Activated T-helper 1 cell treated with Interleukin-2 at 50 U/mL for 16 hours (primary cell): ENCODE measurements around the gene PDE7B.
A peak's percentile ranks its signal among the peaks of the same experiment; 100 is the strongest.
"Not testable (repeated sequence)": the region's sequence is repeated elsewhere in the genome, so short reads cannot be mapped to it uniquely, and the experiment has no call there.

Experiments
- DNase-seq: peaks from one replicate; pipeline ENCODE4 v3.0.0-alpha.2; 2020; ENCODE audit warnings: low read depth

PDE7B gene

DNA sequence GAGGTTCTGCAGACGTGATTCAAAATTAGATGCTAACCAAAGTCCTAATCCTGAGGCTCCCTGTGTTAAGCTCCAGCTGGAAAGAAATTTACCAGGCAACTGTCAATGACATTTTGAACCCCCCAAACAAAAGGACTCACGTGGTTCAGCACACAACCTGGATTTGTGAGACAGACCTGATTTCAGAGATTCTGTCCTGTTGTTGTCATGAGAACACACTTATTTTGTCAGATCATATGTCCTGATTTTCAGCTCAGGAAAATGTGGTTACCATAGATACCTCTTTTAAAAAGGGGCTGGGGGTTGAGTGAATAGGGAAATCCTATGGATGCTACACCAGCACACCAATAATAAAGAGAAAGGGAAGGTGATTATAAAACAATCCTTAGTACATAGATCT lies 337.0 kb downstream of the PDE7B start:
- no peak for DNase-seq

DNA sequence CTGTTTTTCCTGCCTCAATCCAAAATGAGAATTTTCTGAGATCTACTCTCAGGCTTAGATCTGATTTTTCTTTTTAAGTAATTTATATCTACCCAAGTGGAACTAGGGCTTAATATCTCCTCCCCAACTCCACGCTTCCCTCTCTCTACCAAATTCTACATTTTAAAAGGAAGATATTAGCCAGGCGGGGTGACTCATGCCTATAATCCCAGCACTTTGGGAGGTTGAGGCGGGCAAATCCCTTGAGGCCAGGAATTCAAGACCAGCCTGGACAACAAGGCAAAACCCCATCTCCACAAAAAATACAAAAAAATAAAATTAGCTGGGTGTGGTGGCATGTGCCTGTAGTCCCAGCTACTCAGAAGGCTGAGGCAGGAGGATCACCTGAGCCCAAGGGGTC lies 337.6 kb downstream of the PDE7B start:
- DNase-seq: no peak

DNA sequence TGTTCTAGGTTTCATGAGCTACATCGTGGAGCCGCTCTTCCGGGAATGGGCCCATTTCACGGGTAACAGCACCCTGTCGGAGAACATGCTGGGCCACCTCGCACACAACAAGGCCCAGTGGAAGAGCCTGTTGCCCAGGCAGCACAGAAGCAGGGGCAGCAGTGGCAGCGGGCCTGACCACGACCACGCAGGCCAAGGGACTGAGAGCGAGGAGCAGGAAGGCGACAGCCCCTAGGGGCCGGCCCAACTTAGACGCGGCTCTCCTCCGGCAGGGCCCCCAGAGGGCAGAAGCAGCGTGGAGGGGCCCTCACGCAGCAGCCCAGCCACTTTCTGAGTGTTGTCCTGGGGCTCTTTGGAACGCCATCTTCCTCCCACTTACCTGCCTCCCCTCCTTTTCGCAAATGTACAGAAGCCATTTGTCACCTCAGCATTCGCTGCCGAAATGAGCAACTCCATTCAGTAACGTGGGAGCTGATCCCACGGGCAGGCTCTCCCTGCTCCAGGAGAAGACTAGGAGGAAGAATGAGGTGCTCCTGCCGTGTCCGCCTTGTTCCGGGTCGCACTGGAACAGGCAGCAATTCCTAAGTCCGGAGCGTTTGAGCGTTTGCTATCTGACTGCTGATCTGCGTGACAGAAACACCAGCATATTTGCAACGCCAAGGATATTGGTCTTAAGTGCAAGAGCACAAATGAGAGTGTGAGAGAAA lies 340.3 kb downstream of the PDE7B start:
- DNase-seq: no peak

DNA sequence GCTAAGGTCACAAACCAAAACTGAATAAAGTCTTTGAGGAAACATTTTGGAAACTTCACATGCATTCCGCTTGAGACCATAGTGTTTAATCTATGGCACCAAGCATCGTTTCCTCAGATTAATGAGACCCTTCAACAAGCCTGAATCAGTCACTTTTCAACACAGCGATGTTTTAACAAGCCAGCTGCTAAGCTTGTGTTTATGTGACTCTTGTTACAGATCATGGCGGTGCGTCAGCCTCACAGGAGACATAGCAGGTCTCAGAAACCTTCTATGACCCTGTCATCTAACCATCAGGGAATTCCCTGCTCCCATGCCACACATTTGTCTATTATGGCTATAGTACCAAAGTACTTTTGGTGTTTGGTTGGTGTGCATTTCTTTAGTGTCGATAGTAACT lies 341.4 kb downstream of the PDE7B start:
- no peak for DNase-seq

DNA sequence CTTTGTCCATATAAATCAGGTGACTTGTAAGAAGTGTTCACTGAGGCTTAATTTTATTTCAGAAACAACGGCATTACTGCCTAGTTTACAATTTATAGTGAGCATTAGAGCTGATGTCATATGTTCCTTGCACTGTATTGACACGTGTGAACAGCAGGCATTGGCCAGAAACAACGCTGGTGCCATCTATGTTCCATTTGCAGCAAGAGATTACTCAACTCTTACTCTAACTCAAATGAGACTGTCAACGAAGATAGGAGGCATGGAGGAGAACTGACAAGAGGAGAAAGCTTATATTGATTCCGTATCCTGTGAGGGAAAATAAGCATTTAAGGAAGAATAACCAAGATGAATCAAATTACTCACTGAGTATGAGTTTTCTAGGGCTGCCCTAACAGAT lies 350.2 kb downstream of the PDE7B start:
- no peak for DNase-seq

DNA sequence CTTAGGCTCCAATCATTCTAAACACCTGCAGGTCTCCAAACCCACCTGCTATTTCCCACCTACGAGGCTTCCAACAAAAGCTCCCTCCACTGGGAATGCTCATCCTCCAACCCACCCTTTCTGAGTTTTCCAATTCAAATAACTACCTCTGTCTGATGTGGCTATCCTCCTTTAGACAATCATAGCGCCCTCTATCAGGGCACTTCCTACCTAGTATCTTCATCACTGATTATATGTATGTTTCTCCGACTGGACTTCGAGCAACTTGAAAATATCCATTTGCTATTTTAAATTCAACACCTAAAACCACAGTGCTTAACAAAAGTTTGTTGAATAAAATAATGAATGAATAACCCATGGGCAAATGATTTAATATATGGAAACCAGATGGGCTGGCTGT lies 357.3 kb downstream of the PDE7B start:
- no peak for DNase-seq

DNA sequence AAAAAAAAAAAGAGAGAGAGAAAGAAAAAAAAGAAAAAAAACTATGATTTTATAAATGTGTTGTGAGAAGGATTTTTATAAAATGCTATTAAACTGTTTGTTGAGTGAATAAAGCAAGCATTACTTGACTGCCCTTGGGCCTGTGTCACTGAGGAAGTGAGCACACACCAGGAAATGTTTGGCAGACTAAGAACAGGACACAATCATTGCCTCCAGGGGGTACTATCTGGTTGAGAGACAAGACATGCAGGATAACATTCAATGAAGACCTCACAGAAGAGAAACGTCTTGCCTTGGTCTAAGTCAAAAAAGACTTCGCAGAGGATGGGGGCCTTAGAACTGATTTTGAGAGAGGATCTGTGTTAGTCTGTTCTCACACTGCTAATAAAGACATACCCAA lies 358.0 kb downstream of the PDE7B start:
- DNase-seq: no peak

DNA sequence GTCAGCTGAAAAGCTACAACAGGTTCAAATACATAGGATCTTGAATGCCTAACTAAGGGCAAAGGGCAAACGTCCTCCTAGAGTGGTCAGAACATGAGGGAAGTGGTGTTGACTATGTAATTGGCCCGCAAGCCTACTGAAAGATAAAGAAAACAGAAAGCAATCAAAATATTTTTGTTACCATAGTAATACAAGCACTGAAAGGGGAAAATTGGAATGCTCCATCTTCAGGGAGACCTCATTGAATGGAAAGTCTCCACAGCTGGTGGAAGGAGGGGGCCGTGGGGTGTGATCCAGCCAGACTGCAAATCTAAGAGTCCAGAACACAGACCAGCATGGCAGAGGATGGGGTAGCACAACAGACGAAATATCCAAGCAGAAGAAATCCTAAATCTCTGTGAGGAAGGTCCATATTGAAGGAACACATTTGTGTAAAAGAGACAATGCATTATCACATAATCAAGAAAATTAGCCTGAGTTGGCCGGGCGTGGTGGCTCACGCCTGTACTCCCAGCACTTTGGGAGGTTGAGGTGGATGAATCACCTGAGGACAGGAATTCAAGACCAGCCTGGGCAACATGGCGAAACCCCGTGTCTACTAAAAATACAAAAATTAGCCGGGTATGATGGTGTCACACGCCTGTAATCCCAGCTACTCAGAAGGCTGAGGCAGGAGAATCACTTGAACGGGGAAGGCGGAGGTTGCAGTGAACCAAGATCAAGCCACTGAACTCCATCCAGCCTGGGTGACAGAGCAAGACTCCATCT lies 359.1 kb downstream of the PDE7B start:
- DNase-seq: no peak

DNA sequence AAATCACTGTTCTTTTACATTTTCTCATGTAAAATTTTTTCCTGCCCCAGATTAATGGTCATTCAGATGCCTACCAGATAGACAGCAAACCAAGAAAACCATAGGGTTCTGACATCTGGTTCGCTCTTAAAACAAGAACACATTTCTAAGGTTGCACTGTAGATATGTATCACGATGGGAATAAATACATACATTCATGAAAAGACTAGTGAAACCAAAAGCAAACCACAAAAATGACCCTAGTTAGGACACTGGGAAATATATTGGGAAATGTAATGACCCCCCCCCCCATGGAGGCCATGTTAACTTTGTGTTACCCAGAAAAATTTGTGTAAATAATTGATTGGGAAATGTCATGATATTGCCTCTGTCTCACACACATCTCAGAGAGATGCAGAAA lies 361.1 kb downstream of the PDE7B start:
- DNase-seq: no peak

DNA sequence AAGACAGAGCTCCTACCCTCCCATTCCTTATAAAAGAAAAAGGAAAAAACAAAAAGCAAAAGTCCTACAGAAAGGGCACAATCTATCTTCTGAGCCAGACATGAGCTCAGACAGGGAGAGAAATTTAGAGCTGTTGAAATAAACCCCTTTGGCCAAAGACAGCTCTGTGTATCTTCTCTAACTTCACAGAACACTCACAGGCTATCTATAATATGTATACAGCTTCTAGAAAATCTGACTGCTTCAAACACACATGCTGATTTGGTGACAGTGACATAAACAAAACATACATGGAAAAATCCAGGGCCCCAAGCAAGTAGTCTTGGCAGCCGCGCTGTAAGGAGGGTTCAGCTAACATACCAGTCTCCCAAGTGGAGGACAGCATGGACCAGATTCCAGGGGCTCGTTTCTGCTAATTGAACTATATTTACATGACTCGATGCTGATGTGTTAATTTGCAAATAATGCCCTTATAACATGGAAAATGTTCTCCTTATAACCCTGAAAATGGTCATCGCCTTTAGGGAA lies 361.6 kb downstream of the PDE7B start:
- DNase-seq: no peak

DNA sequence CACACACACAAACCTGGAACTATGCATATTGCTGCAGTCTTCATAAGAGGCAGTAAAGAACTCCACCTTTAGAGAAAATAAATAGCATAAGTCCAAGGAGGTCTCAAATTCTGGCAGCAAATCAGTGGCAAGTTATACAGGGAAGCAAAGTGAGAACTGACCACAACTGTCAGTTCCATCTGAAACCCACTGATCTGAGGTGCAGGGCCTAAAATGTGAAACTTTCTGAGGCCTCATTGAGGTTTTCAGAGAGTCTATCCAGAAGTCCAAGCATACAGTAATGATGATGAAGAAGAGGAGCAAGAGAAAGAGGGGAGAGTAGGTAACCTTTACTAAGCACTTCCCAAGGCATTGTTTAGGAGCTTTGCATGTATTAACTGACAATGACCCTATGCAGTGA lies 362.4 kb downstream of the PDE7B start:
- no peak for DNase-seq

DNA sequence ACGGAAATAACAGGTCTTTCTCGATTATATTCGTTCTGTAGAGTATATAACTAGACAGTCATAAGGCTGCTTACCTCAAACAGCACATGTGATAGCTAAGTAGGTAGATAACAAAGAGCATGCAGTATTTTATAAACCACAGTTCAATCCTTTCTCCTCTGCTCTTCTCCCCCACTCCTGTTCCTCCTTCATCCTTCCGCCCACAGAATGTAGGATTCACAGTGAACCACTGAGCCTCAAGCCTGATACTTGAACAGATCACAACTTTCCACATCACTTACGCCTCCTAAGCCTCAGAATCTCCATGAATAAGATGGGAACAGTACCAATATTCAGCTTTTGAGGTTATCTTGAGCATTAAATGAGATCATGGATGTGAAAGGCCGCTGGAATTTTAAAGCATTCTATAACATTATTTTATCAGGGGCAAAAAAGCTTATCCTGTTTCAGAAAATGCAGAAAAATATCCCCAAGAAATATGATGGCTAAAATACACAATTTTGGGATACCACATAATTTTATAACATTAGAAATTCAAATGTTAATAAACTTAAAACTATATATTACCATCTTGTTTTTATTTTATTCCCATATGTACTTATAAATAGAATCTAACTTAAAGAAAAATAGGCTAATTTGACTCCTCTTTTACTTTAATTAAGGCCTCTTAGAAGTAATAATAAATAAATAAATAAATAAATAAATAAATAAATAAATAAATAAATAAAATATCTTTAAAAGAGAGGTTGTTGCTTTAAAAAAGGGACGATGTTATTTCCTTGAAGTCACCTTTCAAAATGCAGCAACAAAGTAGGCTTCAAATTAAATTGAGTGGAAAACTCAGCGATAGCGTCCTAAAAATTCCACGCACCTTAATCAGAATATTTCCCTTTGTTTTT lies 365.3 kb downstream of the PDE7B start:
- DNase-seq: no peak

DNA sequence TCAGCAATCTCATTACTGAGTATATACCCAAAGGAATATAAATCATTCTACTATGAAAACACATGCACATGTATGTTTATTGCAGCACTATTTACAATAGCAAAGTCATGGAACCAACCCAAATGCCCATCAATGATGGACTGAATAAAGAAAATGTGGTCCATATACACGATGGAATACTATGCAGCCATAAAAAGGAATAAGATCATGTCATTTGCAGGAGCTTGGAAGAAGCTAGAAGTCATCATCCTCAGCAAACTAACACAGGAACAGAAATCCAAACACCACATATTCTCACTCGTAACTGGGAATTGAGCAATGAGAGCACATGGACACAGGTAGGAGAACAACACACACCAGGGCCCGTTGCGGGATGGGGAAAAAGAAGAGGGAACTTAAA lies 373.5 kb downstream of the PDE7B start:
- not testable (repeated sequence) for DNase-seq

DNA sequence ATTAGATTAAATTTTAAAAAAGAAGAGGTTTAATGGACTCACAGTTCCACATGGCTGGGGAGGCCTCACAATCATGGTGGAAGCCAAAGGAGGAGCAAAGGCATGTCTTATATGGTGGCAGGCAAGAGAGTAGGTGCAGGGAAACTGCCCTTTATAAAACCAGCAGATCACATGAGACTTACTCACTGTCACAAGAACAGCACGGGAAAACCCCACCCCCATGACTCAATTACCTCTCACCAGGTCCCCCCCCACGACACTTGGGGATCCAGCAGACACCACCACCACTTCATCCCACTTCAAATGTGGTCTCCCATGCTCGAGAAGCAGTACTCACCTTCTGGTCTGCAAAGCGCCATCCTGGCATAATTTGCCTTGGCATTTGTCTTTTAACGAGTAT lies 374.0 kb downstream of the PDE7B start:
- DNase-seq: no peak

DNA sequence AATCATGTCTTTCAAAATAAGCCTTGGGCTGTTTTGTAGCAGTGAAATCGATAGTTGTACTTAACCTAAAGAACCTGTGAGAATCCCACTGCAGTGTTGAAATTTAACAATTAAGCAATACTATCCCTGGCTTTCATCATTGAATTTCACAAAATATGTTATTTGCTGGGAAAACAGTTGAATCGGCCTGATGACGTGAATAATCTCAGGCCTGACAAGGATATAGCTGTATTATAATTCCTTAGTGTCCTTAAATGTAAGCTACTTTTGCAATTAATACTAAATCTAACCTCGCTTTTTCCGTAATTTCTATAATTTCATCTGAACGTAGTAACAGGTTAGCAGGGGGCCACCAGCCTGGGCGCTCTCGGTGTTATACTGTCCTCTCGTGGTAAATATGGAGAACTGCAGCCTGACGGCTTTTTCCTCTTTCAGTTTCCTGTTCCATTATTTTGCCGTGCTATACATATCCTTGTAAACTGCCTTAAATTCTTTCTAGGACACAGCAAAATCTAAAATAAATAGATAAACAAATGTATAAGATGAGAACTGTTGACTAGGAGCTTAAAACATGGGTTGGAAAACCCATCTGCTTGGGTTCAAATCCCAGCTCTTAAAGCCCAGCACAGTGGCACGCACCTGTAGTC lies 374.6 kb downstream of the PDE7B start:
- DNase-seq: peak; percentile 16

DNA sequence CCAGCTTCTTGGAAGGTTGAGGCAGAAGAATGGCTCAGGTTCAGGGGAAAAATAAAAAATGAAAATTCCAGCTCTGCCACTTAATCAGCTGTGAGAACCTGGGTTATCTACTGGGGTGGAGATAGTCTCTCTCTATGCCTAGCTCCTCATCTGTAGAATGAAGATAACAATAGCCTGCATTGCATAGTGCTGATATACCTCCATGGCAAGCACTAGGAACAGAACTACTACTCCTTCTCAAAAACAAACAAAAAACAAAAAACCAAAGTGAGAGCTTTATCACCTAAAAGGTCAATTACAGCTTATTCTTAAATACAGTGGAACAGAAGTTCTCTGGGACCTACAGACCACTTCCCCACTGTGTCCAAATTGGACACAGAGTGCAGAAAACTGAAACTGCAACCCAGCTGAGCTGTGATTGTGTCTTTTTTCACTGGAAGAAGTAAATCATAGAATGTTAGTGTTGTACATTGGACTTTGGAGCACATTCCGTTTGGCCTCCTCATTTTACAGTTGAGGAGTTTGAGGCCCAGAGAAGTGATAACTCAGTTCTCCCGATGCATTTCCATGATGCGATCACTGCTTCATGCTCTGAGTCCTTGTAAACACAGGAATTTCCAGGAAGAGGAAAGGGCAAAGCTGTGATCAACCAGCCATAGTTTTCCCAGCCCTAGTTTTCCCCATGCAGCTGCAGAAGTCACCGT lies 375.3 kb downstream of the PDE7B start:
- DNase-seq: no peak

DNA sequence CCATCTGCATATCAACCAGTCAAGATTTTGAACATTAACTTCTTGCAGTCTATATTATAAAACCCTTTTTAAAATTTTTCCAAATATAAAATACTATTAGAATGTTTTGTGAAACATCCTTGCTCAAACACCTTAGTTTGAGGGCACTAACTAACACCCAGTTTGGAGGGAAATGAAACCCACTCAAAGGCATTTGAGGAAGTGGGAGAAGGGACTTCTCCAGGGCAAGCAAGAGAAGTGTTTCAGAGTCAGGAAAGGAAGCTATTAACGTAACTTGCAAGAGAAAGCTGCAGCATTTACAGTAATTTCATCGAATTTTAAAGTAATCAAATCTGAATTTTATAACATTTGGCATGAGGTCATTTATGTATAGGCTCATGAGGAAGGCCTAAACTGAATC lies 377.3 kb downstream of the PDE7B start:
- no peak for DNase-seq

DNA sequence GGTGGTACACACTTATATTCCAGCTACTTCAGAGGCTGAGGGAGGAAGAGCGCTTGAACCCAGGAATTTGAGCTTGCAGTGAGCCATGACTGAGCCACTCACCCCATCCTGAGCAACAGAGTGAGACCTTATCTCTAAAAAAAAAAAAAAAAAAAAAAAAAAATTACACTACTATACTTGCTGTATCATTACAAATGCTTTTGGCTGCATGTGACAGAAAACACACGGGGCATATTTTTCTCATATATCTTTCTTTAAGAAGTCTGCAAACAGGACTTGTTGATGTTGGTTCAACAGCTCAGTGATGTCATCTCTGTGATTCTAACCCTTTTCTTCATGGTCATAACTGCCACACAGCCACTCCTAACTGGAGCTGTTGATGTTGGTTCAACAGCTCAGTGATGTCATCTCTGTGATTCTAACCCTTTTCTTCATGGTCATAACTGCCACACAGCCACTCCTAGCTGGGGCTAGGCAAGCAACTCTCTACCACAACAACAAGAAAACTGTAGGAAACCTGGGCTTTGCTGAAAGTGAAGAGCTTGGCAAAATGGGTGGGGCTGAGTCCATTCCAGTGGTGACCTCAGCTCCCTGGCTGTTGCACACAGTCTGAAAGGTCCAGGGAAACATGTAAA lies 378.8 kb downstream of the PDE7B start:
- no peak for DNase-seq

DNA sequence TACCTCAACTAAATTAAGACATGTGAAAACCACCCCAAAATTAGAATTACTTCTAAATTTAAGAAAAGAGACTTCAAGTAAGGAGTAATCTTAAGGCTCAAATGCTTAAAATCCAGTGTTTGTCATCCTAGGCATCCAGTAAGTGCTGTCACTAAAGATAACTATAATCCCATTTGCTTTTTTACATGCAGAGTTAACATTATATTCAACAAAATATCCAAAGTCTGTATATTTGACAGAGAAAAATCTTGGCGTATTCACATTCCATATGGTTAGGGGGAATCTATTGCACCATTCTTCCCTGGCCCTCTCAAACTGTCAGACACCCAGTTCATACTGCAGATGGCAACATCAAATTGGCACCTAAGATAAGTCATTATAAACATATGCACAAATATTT lies 381.2 kb downstream of the PDE7B start:
- DNase-seq: no peak

DNA sequence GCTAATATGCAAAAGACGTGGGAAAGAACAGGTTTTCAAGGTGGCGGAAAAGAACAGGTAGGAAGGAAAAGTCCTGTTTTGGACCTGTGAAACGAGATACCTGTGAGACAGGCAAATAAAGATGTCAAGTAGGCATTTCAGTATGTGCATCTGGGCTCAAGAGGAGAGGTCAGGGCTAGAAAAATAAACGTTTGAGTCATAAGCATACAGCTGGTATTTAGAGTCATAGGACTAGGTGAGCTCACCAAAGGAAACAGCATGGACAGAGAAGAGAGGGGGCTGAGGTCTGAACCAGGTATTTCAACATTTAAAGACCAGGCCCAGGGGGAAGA lies 383.7 kb downstream of the PDE7B start:
- no peak for DNase-seq
